GM18870 (cell line): ENCODE results near the gene FGD2.
A peak's percentile ranks its signal among the peaks of the same experiment; 100 is the strongest.

Source experiments
- ATAC-seq: cut with Tn5 transposase; IDR thresholded peaks from one replicate; pipeline ENCODE4 v1.9.1; 2021; ENCODE audit warnings: moderate library complexity; ENCODE audit not compliant: unreplicated experiment

Gene FGD2, protein sequence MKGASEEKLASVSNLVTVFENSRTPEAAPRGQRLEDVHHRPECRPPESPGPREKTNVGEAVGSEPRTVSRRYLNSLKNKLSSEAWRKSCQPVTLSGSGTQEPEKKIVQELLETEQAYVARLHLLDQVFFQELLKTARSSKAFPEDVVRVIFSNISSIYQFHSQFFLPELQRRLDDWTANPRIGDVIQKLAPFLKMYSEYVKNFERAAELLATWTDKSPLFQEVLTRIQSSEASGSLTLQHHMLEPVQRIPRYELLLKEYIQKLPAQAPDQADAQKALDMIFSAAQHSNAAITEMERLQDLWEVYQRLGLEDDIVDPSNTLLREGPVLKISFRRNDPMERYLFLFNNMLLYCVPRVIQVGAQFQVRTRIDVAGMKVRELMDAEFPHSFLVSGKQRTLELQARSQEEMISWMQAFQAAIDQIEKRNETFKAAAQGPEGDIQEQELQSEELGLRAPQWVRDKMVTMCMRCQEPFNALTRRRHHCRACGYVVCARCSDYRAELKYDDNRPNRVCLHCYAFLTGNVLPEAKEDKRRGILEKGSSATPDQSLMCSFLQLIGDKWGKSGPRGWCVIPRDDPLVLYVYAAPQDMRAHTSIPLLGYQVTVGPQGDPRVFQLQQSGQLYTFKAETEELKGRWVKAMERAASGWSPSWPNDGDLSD

DNA sequence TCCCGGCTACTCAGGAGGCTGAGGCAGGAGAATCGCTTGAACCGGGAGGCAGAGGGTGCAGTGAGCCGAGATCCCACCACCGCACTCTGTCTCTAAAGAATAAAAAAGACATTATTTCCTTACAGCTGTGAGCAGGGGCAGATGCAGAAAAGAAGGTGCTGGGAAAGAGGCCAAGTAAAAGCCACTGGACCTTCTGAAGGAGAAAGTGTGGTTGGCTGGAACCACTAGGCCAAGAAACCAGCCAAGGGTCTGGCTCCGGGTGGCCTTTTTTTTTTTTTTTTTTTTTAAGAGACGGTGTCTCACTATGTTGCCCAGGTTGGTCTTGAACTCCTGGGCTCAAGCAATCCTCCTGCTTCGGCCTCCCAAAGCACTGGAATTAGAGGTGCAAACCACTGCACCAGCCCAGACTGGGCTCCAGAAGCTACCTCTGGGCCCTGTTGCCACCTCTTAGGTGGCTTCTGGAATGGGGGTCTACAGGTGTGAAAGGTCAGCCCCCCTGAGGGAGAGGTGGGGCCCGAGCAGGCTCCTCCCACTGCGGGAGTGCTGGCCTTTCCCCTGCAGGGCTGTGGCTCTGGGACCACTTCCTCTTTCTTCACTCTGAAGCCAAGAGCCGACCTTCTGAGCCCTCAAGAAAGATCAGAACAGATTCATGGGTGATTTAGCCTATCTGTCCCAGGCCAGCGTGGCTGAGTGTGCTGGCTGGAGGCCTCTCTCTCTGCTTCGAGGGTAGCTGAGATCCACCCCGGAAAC lies at the start of gene FGD2:
FGD2 (plus strand) TSS at position 595 of the 750 bp plus-strand sequence. CDS start 163 bp downstream, outside the sequence.
- ATAC-seq: peak; percentile 40

GRCh38 chr6:36955671-36956445 lies 49.6 kb upstream of the FGD2 start:
- no peak for ATAC-seq

GRCh38 chr6:36956446-36956820 lies 49.0 kb upstream of the FGD2 start:
- ATAC-seq: no peak

DNA sequence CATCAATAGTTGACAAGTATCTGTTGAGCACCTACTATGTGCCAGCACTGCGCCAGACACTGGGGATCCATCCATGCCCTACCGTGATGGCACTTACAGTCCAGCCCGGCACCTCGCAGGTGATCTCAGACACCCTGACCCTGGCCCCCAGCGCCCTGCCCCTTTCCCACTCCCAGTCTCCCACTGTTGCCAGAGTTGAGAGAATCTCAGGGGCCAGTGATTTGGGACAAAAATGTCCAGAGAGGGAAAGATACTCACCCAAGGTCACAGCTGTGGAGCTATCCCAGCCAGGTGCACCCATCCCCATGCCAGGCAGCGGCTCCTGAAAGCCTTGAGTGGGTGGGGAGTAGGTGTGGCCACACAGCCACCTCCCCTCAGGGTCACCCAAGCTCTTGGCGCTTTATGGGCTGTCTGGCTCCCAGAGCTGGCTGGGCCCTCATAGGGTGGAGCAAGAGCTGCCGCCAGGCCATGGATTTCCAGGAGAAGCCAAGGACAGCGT lies 47.6 kb upstream of the FGD2 start:
- no peak for ATAC-seq

DNA sequence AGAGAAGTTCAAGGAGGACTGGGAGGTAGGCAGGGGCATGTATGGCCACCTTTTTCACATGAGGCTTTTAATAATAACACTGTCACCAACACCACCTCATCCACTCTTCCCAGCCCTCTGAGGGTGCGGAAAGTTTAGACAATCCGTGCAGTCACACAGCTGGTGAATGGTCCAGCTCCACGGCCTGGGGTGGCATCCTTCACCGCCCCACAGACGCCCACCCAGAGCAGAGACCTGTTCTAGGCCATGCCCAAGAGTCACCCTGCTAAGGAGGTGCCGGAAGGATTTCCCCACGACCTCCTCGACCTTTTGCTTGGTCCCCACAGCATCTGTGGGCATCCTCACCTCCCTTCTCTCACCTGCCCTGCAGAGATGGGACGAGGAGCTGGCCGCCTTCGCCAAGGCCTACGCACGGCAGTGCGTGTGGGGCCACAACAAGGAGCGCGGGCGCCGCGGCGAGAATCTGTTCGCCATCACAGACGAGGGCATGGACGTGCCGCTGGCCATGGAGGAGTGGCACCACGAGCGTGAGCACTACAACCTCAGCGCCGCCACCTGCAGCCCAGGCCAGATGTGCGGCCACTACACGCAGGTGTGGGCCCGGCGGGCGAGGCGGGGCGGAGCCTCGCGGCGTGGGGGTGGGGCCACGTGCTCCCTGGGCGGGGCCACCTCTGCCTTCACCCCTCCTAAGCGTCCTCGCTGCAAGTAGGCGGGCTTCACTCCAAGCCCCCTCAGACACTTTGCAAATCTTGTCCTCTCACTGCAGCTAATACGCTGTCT lies 46.5 kb upstream of the FGD2 start:
- no peak for ATAC-seq

DNA sequence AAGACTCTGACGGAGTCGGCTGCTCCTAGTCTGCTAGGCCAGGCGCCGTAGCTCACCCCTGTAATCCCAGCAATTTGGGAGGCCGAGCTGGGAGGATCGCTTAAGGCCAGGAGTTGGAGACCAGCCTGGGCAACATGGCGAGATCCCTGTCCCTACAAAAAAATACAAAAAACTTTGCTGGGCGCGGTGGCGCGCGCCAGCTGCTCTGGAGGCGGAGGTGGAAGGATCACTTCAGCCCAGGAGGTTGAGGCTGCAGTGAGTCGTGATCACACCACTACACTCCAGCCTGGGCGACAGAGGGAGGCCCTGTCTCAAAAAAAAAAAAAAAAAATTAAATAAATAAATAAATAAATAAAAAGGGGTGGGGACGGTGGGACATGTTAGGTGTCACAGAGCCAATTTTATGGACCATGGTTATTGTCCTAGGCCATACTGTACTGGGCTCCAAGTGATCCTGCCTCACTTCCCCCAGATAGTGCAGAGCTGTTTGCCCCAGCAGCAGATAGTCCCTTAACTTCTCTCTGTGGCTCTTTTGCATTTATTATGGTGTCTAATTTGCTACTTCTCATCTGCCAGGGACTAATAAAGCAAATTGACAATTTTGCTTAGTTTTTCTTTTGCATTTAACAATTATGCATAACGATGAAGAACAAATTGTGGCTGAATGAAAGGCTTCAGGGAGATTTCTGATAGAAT lies 45.8 kb upstream of the FGD2 start:
- no peak for ATAC-seq

GRCh38 chr6:36961441-36962435 lies 43.7 kb upstream of the FGD2 start:
- no peak for ATAC-seq

GRCh38 chr6:36962874-36963273 lies 42.6 kb upstream of the FGD2 start:
- no peak for ATAC-seq

GRCh38 chr6:36963451-36964290 lies 41.8 kb upstream of the FGD2 start:
- no peak for ATAC-seq

DNA sequence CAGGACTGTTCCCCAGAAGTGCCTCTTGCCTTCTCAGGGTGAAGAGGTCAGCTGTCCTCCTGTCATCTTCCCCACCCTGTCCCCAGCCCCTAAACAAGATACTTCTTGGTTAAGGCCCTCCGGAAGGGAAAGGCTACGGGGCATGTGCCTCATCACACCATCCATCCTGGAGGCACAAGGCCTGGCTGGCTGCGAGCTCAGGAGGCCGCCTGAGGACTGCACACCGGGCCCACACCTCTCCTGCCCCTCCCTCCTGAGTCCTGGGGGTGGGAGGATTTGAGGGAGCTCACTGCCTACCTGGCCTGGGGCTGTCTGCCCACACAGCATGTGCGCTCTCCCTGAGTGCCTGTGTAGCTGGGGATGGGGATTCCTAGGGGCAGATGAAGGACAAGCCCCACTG lies 41.1 kb upstream of the FGD2 start:
- no peak for ATAC-seq

DNA sequence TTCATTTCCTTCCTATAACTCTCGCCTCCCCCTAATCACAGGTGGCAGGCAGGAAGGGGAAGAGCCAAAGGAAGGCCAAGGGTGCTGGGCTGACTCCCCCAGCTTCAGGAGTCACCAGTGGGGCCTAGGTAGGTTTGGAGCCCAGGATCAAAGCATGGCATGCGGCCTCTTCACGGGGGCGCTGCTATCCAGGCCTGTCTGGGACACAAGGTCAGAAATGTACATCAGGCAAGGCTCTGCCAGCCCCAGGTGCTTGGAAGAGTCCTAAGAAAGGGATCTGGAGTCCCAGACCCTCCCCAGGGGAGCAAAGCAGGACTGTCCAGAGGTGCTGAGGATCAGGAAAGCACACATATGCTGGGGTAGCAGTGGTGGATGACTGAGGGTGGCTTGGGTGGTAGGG lies 40.5 kb upstream of the FGD2 start:
- ATAC-seq: no peak

DNA sequence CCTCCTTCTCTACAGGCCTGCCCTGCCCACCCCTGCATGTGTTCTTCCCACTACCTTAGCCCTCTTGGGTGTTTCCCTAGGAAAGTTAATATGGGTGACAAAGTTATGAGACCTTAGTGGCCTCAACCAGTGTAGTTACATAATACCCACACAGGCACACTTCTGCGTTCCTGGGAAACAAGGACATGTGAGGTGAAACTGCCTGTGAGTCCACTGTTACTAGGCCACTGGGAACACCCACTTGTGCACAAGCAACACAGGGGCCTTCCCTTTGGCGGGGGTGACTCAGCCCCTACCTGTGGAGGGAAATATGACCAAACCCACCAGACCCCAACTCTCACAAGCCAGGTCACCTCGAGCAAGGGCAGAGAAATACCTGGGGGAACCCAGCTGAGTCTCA lies 38.2 kb upstream of the FGD2 start:
- ATAC-seq: no peak

DNA sequence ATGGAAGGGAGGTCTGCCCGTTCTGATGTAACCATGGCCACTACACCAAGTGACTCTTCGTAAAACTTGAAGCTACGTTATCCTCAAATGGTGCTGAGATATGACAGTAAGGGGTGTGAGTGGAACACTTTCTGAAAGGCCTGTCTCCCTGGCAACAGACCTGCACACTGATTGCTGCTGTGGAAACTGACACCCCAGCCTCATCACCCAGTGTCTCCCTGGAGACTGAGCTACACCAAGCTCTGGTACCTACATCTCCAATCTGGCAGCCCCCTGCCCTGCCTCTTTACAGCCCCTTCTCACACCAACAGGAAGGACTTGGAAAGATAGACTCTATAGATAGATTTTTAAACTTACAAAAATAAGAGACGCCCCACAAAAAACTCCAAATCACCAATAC lies 37.7 kb upstream of the FGD2 start:
- no peak for ATAC-seq

DNA sequence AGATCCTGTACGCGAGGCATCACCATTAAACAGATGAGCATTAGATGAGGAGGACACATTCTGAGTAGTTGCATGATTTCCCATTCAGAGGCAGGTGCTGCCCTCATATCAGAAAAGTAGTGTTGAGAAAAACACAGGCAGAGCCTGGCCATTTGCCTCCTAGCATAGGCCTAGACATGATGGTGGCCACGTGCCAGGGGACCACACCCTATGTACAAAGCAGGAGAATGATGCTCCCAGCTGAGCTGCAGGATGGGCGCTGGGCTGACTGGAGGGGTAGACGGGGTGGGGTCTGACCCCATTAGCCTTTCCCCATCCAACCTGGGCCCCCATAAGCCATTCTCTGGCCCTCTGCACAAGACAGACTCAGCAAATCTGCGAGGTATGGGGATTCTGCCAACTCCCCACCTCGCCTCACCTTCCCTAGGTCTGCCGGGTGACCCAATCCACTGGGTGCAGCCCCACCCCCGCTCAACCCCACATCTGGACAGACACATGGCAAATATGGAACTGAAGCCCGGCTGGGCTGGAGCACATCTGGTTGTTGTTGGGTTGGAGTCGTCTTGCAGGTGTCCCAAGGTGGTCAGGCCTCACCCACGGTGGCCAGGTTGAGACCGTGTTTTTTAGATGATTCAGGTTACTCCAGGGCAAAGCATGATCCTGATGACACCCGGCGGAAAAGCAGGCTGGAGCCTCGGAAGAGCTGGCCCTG lies 37.0 kb upstream of the FGD2 start:
- no peak for ATAC-seq

GRCh38 chr6:36969240-36969691 lies 36.2 kb upstream of the FGD2 start:
- no peak for ATAC-seq

GRCh38 chr6:36969988-36970891 lies 35.2 kb upstream of the FGD2 start:
- no peak for ATAC-seq
